WTC11 (cell line): ENCODE data around the gene BSN. TPM values are rescaled to one million over a fixed set of nuclear protein-coding genes. Genes with fewer than 3 reads are reported as not detected.

Experiments used
- ATAC-seq: fragments of 200-7000 bp; cut with Tn5 transposase; 2 replicates; pipeline ENCODE4 v1.10.0; 2021; ENCODE audit warnings: mild to moderate bottlenecking, moderate library complexity
- CTCF ChIA-PET: fragments of 300-600 bp; sonication (Branson Sonifier 250); formaldehyde crosslinking; loops from one replicate; lab custom pipeline; 2021; ENCODE audit warnings: antibody characterized with exemption; lab: Charles Lee
- POLR2A ChIA-PET: fragments of 350-600 bp; sonication (Branson Sonifier 250); formaldehyde crosslinking; loops from one replicate; lab custom pipeline; 2021; ENCODE audit warnings: antibody characterized with exemption; lab: Charles Lee
- DNase-seq: peaks from one replicate; pipeline ENCODE4 v3.0.0; 2021; ENCODE audit warnings: low spot score
- H3K27ac Mint-ChIP-seq: 2 replicates; pipeline ENCODE4 v1.8.0; 2021; ENCODE audit warnings: mixed read lengths
- H3K27me3 Mint-ChIP-seq: 2 replicates; pipeline ENCODE4 v1.8.0; 2021; ENCODE audit warnings: low read depth, mild to moderate bottlenecking, moderate library complexity, mixed read lengths
- H3K36me3 Mint-ChIP-seq: 2 replicates; pipeline ENCODE4 v1.8.0; 2021; ENCODE audit warnings: mixed read lengths
- H3K4me1 Mint-ChIP-seq: 2 replicates; pipeline ENCODE4 v1.8.0; 2022; ENCODE audit warnings: mixed read lengths
- H3K4me3 Mint-ChIP-seq: 2 replicates; pipeline ENCODE4 v1.8.0; 2021; ENCODE audit warnings: mild to moderate bottlenecking, moderate library complexity, mixed read lengths
- H3K9me3 Mint-ChIP-seq: 2 replicates; pipeline ENCODE4 v1.8.0; 2021; ENCODE audit warnings: mixed read lengths
- ETV6 ChIP-seq: sonication (generic); formaldehyde crosslinking; IDR thresholded peaks from 2 replicates; pipeline ENCODE4 v1.8.1; 2022; ENCODE audit warnings: mild to moderate bottlenecking, missing genetic modification reagents
- FOXK1 ChIP-seq: sonication (generic); formaldehyde crosslinking; IDR thresholded peaks from 2 replicates; pipeline ENCODE4 v1.8.0; 2022; ENCODE audit warnings: mild to moderate bottlenecking, moderate library complexity, missing genetic modification reagents
- FOXP1 ChIP-seq: sonication (generic); formaldehyde crosslinking; IDR thresholded peaks from 2 replicates; pipeline ENCODE4 v1.8.0; 2022; ENCODE audit warnings: missing genetic modification reagents, mild to moderate bottlenecking, moderate library complexity, borderline replicate concordance
- NR3C1 ChIP-seq: sonication (generic); formaldehyde crosslinking; conservative IDR thresholded peaks from 2 replicates; pipeline ENCODE4 v1.8.1; 2023; ENCODE audit warnings: low read depth, mild to moderate bottlenecking, missing genetic modification reagents
- SMAD3 ChIP-seq: sonication (generic); formaldehyde crosslinking; IDR thresholded peaks from 2 replicates; pipeline ENCODE4 v1.8.0; 2022; ENCODE audit warnings: missing genetic modification reagents, mild to moderate bottlenecking, borderline replicate concordance
- SMAD4 ChIP-seq: sonication (generic); formaldehyde crosslinking; IDR thresholded peaks from 2 replicates; pipeline ENCODE4 v1.8.0; 2022; ENCODE audit warnings: mild to moderate bottlenecking, missing genetic modification reagents
- TCF7 ChIP-seq: sonication (generic); formaldehyde crosslinking; IDR thresholded peaks from 2 replicates; pipeline ENCODE4 v1.8.0; 2022; ENCODE audit warnings: mild to moderate bottlenecking, low read depth, missing genetic modification reagents, moderate library complexity
- ZNF121 ChIP-seq: sonication (generic); formaldehyde crosslinking; IDR thresholded peaks from 2 replicates; pipeline ENCODE4 v1.8.0; 2023; ENCODE audit warnings: missing genetic modification reagents
- ZNF232 ChIP-seq: sonication (generic); formaldehyde crosslinking; IDR thresholded peaks from 2 replicates; pipeline ENCODE4 v1.8.0; 2022; ENCODE audit warnings: mild to moderate bottlenecking, missing genetic modification reagents
- total RNA-seq: library from RNA; stranded (reverse); gene quantifications from 3 replicates; pipeline ENCODE4 v1.2.3, GENCODE V29; 2021
- TF ChIP-seq, protein P1 (sequence below): sonication (generic); formaldehyde crosslinking; IDR thresholded peaks from 2 replicates; pipeline ENCODE4 v1.8.0; 2022; ENCODE audit warnings: mild to moderate bottlenecking, missing genetic modification reagents
- TF ChIP-seq, protein P2 (sequence below): sonication (generic); formaldehyde crosslinking; IDR thresholded peaks from 2 replicates; pipeline ENCODE4 v1.8.1; 2023; ENCODE audit warnings: mild to moderate bottlenecking, missing genetic modification reagents, borderline replicate concordance
- TF ChIP-seq, protein P3 (sequence below): sonication (generic); formaldehyde crosslinking; conservative IDR thresholded peaks from 2 replicates; pipeline ENCODE4 v1.8.1; 2023; ENCODE audit warnings: mild to moderate bottlenecking, low read depth, missing genetic modification reagents, moderate library complexity
- TF ChIP-seq, protein P4 (sequence below): sonication (generic); formaldehyde crosslinking; IDR thresholded peaks from 2 replicates; pipeline ENCODE4 v1.8.1; 2022; ENCODE audit warnings: low read depth, mild to moderate bottlenecking, moderate library complexity, missing genetic modification reagents, borderline replicate concordance
- TF ChIP-seq, protein P5 (sequence below): sonication (generic); formaldehyde crosslinking; IDR thresholded peaks from 2 replicates; pipeline ENCODE4 v1.8.0; 2022; ENCODE audit warnings: mild to moderate bottlenecking, missing genetic modification reagents
- TF ChIP-seq, protein P6 (sequence below): sonication (generic); formaldehyde crosslinking; IDR thresholded peaks from 2 replicates; pipeline ENCODE4 v1.8.0; 2022; ENCODE audit warnings: missing genetic modification reagents

Gene BSN
- total RNA-seq, 1 experiment from 2014 or later = 2.8 TPM

DNA sequence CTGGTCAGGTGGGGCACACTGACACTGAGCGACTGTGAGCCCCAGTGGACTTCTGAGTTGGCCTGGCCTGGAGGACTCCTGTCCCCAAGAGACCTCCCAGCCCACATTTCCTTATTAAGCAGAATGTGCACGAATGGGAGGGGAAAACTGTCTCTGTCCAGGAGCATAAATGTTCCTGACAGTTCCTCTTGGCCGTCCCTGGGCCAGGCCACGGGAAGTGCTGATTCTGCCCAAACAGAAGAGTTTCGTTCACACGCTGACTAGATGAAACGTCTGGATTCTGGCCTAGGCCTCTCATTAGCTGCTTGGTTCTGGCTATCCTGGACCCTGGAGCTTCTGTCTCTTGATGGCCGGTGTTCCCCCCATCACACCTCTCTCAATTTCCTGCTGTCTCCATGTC lies 90.4 kb downstream of the BSN start:
- DNase-seq (no peak), ATAC-seq (no peak)
- no peak overlapping the region for H3K27ac Mint-ChIP-seq
- no peak for TF ChIP-seq ZNF121
- no peak for TF ChIP-seq SMAD3
- no peaks in the 10 kb centered on the region for H3K9me3 Mint-ChIP-seq
- H3K36me3 Mint-ChIP-seq = no peaks in the 10 kb centered on the region
- H3K27me3 Mint-ChIP-seq = no peaks in the 10 kb centered on the region
- POLR2A ChIA-PET = no interaction called here
- H3K4me1 Mint-ChIP-seq = no peaks in the 10 kb centered on the region
- CTCF ChIA-PET = interaction anchor here (0.8 to 1.5 kb wide), 3 partner anchors 27 to 105 kb away, joined by 3 to 6 read pairs (median 4); no protein-coding TSS in a partner anchor
- no peak overlapping the region for H3K4me3 Mint-ChIP-seq

DNA sequence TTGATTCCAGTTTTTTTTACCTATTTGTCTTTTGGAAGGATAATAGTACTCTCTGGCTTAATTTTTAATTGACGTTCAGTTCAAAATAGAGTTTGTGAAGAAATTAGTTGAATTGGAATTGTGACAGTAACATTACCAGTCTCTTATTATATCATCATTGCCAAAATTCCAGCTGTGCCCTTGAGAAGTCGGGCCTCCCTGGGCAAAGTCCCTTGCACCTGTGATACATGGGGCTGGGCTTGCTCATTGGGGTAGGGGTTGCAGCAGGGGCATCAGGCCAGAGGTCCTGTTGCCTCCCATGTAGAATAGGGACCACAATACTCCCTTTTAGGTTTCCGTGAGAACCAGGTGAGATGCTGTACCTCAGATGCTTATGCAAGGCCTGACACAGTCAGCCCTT lies 92.0 kb downstream of the BSN start:
- ChIA-PET POLR2A (no interaction called here), CTCF (interaction anchor here (0.9 to 1.0 kb wide), 2 partner anchors 25 to 106 kb away, joined by 3 to 6 read pairs; no protein-coding TSS in a partner anchor)
- H3K4me3 Mint-ChIP-seq = no peak overlapping the region
- no peaks in the 10 kb centered on the region for H3K27me3 Mint-ChIP-seq
- H3K36me3 Mint-ChIP-seq = no peaks in the 10 kb centered on the region
- H3K27ac Mint-ChIP-seq = no peak overlapping the region
- ATAC-seq = no peak
- TF ChIP-seq FOXP1 (CRISPR knock-in tag) = no peak
- TF ChIP-seq, protein P1, sequence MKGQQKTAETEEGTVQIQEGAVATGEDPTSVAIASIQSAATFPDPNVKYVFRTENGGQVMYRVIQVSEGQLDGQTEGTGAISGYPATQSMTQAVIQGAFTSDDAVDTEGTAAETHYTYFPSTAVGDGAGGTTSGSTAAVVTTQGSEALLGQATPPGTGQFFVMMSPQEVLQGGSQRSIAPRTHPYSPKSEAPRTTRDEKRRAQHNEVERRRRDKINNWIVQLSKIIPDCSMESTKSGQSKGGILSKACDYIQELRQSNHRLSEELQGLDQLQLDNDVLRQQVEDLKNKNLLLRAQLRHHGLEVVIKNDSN = no peak
- no peak for TF ChIP-seq SMAD4 (CRISPR knock-in tag)
- TF ChIP-seq, protein P2, sequence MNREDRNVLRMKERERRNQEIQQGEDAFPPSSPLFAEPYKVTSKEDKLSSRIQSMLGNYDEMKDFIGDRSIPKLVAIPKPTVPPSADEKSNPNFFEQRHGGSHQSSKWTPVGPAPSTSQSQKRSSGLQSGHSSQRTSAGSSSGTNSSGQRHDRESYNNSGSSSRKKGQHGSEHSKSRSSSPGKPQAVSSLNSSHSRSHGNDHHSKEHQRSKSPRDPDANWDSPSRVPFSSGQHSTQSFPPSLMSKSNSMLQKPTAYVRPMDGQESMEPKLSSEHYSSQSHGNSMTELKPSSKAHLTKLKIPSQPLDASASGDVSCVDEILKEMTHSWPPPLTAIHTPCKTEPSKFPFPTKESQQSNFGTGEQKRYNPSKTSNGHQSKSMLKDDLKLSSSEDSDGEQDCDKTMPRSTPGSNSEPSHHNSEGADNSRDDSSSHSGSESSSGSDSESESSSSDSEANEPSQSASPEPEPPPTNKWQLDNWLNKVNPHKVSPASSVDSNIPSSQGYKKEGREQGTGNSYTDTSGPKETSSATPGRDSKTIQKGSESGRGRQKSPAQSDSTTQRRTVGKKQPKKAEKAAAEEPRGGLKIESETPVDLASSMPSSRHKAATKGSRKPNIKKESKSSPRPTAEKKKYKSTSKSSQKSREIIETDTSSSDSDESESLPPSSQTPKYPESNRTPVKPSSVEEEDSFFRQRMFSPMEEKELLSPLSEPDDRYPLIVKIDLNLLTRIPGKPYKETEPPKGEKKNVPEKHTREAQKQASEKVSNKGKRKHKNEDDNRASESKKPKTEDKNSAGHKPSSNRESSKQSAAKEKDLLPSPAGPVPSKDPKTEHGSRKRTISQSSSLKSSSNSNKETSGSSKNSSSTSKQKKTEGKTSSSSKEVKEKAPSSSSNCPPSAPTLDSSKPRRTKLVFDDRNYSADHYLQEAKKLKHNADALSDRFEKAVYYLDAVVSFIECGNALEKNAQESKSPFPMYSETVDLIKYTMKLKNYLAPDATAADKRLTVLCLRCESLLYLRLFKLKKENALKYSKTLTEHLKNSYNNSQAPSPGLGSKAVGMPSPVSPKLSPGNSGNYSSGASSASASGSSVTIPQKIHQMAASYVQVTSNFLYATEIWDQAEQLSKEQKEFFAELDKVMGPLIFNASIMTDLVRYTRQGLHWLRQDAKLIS (CRISPR knock-in tag) = no peak
- TF ChIP-seq, all 79 proteins: peak for 0
- H3K4me1 Mint-ChIP-seq = no peaks in the 10 kb centered on the region
- no peak for DNase-seq
- no peaks in the 10 kb centered on the region for H3K9me3 Mint-ChIP-seq

DNA sequence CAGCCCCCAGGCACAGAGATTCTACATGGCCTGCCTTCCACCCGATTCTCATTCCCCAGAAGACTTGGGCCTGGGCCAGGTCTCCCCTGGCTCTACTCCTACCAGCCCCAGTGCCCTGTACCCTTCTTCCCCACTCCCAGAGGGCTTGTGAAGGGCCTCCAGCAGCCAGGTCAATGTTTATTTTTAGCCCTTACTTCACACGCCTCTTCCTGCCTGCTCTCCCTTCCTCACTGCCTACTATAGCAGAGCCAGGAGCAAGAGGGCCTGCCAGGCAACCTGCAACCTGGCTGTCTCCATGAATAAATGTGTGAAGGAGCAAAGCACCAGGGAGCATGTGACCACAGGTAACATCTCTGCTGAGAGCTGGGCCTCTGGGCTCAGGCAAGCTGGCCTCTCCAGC lies 93.5 kb downstream of the BSN start:
- H3K9me3 Mint-ChIP-seq = no peaks in the 10 kb centered on the region
- H3K4me3 Mint-ChIP-seq = no peak overlapping the region
- no peaks in the 10 kb centered on the region for H3K36me3 Mint-ChIP-seq
- no peak overlapping the region for H3K27ac Mint-ChIP-seq
- ATAC-seq (no peak), DNase-seq (no peak)
- CTCF ChIA-PET = no interaction called here
- POLR2A ChIA-PET = no interaction called here
- H3K4me1 Mint-ChIP-seq = no peaks in the 10 kb centered on the region
- H3K27me3 Mint-ChIP-seq = no peaks in the 10 kb centered on the region
- TF ChIP-seq, protein P1 = no peak
- TF ChIP-seq ETV6 (CRISPR knock-in tag) (no peak), NR3C1 (CRISPR knock-in tag) (no peak), TCF7 (CRISPR knock-in tag) (no peak), FOXK1 (CRISPR knock-in tag) (no peak), FOXP1 (CRISPR knock-in tag) (no peak), ZNF232 (no peak)
- TF ChIP-seq, protein P3, sequence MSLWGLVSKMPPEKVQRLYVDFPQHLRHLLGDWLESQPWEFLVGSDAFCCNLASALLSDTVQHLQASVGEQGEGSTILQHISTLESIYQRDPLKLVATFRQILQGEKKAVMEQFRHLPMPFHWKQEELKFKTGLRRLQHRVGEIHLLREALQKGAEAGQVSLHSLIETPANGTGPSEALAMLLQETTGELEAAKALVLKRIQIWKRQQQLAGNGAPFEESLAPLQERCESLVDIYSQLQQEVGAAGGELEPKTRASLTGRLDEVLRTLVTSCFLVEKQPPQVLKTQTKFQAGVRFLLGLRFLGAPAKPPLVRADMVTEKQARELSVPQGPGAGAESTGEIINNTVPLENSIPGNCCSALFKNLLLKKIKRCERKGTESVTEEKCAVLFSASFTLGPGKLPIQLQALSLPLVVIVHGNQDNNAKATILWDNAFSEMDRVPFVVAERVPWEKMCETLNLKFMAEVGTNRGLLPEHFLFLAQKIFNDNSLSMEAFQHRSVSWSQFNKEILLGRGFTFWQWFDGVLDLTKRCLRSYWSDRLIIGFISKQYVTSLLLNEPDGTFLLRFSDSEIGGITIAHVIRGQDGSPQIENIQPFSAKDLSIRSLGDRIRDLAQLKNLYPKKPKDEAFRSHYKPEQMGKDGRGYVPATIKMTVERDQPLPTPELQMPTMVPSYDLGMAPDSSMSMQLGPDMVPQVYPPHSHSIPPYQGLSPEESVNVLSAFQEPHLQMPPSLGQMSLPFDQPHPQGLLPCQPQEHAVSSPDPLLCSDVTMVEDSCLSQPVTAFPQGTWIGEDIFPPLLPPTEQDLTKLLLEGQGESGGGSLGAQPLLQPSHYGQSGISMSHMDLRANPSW = no peak
- TF ChIP-seq, protein P4, sequence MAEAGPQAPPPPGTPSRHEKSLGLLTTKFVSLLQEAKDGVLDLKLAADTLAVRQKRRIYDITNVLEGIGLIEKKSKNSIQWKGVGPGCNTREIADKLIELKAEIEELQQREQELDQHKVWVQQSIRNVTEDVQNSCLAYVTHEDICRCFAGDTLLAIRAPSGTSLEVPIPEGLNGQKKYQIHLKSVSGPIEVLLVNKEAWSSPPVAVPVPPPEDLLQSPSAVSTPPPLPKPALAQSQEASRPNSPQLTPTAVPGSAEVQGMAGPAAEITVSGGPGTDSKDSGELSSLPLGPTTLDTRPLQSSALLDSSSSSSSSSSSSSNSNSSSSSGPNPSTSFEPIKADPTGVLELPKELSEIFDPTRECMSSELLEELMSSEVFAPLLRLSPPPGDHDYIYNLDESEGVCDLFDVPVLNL (CRISPR knock-in tag) = no peak
- TF ChIP-seq, protein P5, sequence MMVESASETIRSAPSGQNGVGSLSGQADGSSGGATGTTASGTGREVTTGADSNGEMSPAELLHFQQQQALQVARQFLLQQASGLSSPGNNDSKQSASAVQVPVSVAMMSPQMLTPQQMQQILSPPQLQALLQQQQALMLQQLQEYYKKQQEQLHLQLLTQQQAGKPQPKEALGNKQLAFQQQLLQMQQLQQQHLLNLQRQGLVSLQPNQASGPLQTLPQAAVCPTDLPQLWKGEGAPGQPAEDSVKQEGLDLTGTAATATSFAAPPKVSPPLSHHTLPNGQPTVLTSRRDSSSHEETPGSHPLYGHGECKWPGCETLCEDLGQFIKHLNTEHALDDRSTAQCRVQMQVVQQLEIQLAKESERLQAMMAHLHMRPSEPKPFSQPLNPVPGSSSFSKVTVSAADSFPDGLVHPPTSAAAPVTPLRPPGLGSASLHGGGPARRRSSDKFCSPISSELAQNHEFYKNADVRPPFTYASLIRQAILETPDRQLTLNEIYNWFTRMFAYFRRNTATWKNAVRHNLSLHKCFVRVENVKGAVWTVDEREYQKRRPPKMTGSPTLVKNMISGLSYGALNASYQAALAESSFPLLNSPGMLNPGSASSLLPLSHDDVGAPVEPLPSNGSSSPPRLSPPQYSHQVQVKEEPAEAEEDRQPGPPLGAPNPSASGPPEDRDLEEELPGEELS (CRISPR knock-in tag) = no peak
- TF ChIP-seq, protein P6, sequence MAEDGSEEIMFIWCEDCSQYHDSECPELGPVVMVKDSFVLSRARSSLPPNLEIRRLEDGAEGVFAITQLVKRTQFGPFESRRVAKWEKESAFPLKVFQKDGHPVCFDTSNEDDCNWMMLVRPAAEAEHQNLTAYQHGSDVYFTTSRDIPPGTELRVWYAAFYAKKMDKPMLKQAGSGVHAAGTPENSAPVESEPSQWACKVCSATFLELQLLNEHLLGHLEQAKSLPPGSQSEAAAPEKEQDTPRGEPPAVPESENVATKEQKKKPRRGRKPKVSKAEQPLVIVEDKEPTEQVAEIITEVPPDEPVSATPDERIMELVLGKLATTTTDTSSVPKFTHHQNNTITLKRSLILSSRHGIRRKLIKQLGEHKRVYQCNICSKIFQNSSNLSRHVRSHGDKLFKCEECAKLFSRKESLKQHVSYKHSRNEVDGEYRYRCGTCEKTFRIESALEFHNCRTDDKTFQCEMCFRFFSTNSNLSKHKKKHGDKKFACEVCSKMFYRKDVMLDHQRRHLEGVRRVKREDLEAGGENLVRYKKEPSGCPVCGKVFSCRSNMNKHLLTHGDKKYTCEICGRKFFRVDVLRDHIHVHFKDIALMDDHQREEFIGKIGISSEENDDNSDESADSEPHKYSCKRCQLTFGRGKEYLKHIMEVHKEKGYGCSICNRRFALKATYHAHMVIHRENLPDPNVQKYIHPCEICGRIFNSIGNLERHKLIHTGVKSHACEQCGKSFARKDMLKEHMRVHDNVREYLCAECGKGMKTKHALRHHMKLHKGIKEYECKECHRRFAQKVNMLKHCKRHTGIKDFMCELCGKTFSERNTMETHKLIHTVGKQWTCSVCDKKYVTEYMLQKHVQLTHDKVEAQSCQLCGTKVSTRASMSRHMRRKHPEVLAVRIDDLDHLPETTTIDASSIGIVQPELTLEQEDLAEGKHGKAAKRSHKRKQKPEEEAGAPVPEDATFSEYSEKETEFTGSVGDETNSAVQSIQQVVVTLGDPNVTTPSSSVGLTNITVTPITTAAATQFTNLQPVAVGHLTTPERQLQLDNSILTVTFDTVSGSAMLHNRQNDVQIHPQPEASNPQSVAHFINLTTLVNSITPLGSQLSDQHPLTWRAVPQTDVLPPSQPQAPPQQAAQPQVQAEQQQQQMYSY (CRISPR knock-in tag) = no peak
